HCT116 (cell line): ENCODE measurements around the gene MRPL37. TPM values are rescaled to one million over a fixed set of nuclear protein-coding genes. Genes with fewer than 3 reads are reported as not detected.

Experiments
- ATAC-seq: fragments of 200-7000 bp; cut with Tn5 transposase; 2 replicates; pipeline ENCODE4 v1.9.1; 2020; ENCODE audit warnings: mild to moderate bottlenecking, moderate library complexity
- BruUV-seq: library from RNA; stranded (reverse); fragments of 400-500 nt; replicated peaks from 2 replicates; lab custom pipeline; 2021; lab: Mats Ljungman, UMichigan
- CTCF ChIA-PET: fragments of 300-600 bp; sonication (Branson Sonifier 250); formaldehyde crosslinking; loops from one replicate; lab custom pipeline; 2021; ENCODE audit warnings: antibody characterized with exemption; lab: Charles Lee
- POLR2A ChIA-PET: fragments of 300-600, 350-600 bp; sonication (Branson Sonifier 250); formaldehyde crosslinking; loops from one replicate; lab custom pipeline; 2021; ENCODE audit warnings: antibody characterized with exemption; lab: Charles Lee
- RAD21 ChIA-PET, 2 experiments: fragments of 300-600 bp; sonication (Branson Sonifier 250); formaldehyde crosslinking; loops; one replicate each; lab custom pipeline; 2023; ENCODE audit warnings: low total read pairs in 2 of 2; ENCODE audit not compliant: uncharacterized antibody in 2 of 2, unreplicated experiment in 2 of 2, low non-redundant PET in 1 of 2; lab: Charles Lee
- DNase-seq: peaks from one replicate; pipeline ENCODE4 v3.0.0-alpha.2; 2010; ENCODE audit warnings: low read depth, low spot score
- H2AFZ ChIP-seq: fragments of 200-600 bp; shearing (Covaris generic), sonication (generic); 2 replicates; pipeline ENCODE4 v1.6.1; 2017; ENCODE audit warnings: low read depth, mixed run types, mixed read lengths, antibody characterized with exemption, low read length; ENCODE audit not compliant: poor library complexity, severe bottlenecking
- H3K27ac ChIP-seq: 2 replicates; pipeline ENCODE4 v1.5.1; 2012; ENCODE audit warnings: low read depth, low read length
- H3K27me3 ChIP-seq: fragments of 200-600 bp; sonication (generic); 2 replicates; pipeline ENCODE4 v1.6.1; 2016; ENCODE audit warnings: mixed run types, low read length, mixed read lengths; ENCODE audit not compliant: insufficient read depth
- H3K36me3 ChIP-seq, 2 experiments: fragments of 200-500 bp in 1 of 2; fragments of 200-600 bp in 1 of 2; sonication (Bioruptor generic) in 1 of 2; sonication (generic) in 1 of 2; 2 replicates each; pipeline versions ENCODE4 v1.5.1 to v1.6.1; 2014 to 2016; ENCODE audit warnings: low read length in 2 of 2, inconsistent platforms in 1 of 2, mixed read lengths in 1 of 2, mixed run types in 1 of 2; ENCODE audit not compliant: insufficient read depth in 2 of 2, control insufficient read depth in 1 of 2
- H3K4me1 ChIP-seq, 2 experiments: fragments of 200-600 bp in 1 of 2; sonication (generic) in 1 of 2; 2 replicates each; pipeline versions ENCODE4 v1.5.1 to v1.6.1; 2012 to 2017; ENCODE audit warnings: low read length in 2 of 2, inconsistent platforms in 1 of 2, mild to moderate bottlenecking in 1 of 2, mixed read lengths in 1 of 2, mixed run types in 1 of 2, moderate library complexity in 1 of 2; ENCODE audit not compliant: insufficient read depth in 2 of 2, control insufficient read depth in 1 of 2
- H3K4me2 ChIP-seq: fragments of 200-600 bp; sonication (generic); 2 replicates; pipeline ENCODE4 v1.6.1; 2017; ENCODE audit warnings: mixed run types, low read length, mixed read lengths
- H3K4me3 ChIP-seq, 2 experiments: fragments of 200-600 bp in 1 of 2; sonication (generic) in 1 of 2; replicated peaks in 1 of 2; 2 replicates each; pipeline ENCODE4 v1.5.1; 2011 to 2016; ENCODE audit warnings: low read length in 2 of 2, control low read depth in 1 of 2, low read depth in 1 of 2, mild to moderate bottlenecking in 1 of 2, mixed read lengths in 1 of 2, mixed run types in 1 of 2
- H3K79me2 ChIP-seq: fragments of 200-600 bp; sonication (generic); 2 replicates; pipeline ENCODE4 v1.6.1; 2017; ENCODE audit warnings: mild to moderate bottlenecking, mixed run types, low read length, moderate library complexity, mixed read lengths; ENCODE audit not compliant: insufficient read depth
- H3K9ac ChIP-seq: fragments of 200-600 bp; sonication (generic); 2 replicates; pipeline ENCODE4 v1.6.1; 2016; ENCODE audit warnings: low read length, mixed read lengths
- H3K9me2 ChIP-seq: fragments of 200-600 bp; sonication (generic), shearing (Covaris generic); 2 replicates; pipeline ENCODE4 v1.6.1; 2017; ENCODE audit warnings: mixed run types, mild to moderate bottlenecking, moderate library complexity; ENCODE audit not compliant: insufficient read depth
- H3K9me3 ChIP-seq, 2 experiments: fragments of 200-500 bp in 1 of 2; fragments of 200-600 bp in 1 of 2; sonication (Bioruptor generic) in 1 of 2; sonication (generic) in 1 of 2; 2 replicates each; pipeline ENCODE4 v1.6.1; 2014 to 2017; ENCODE audit warnings: low read length in 2 of 2, mixed read lengths in 2 of 2, inconsistent platforms in 1 of 2, low read depth in 1 of 2, mild to moderate bottlenecking in 1 of 2, mixed run types in 1 of 2, moderate library complexity in 1 of 2; ENCODE audit not compliant: control insufficient read depth in 1 of 2, insufficient read depth in 1 of 2
- H4K20me1 ChIP-seq: fragments of 200-600 bp; sonication (generic), shearing (Covaris generic); 2 replicates; pipeline ENCODE4 v1.6.1; 2017; ENCODE audit warnings: mixed run types, mild to moderate bottlenecking, moderate library complexity; ENCODE audit not compliant: insufficient read depth
- ATF3 ChIP-seq: IDR thresholded peaks from 2 replicates; pipeline ENCODE4 v1.6.1; 2012
- CEBPB ChIP-seq: IDR thresholded peaks from 2 replicates; pipeline ENCODE4 v1.6.1; 2012; ENCODE audit warnings: low read depth
- CTCF ChIP-seq, 3 experiments: fragments of 200-600 bp in 1 of 3; sonication (generic) in 1 of 3; IDR thresholded peaks in 2 of 3; conservative IDR thresholded peaks in 1 of 3; 2 replicates each; pipeline ENCODE4 v1.5.1; 2012 to 2017; ENCODE audit warnings: low read depth in 2 of 3, low read length in 2 of 3, antibody characterized with exemption in 1 of 3, borderline replicate concordance in 1 of 3, control low read depth in 1 of 3, mild to moderate bottlenecking in 1 of 3, mixed read lengths in 1 of 3, mixed run types in 1 of 3, moderate library complexity in 1 of 3; ENCODE audit not compliant: insufficient read depth in 1 of 3
- EGR1 ChIP-seq: IDR thresholded peaks from 2 replicates; pipeline ENCODE4 v1.6.1; 2012; ENCODE audit warnings: low read depth
- ELF1 ChIP-seq: IDR thresholded peaks from 2 replicates; pipeline ENCODE4 v1.6.1; 2012; ENCODE audit warnings: low read depth, borderline replicate concordance
- EZH2 ChIP-seq: fragments of 200-600 bp; sonication (generic); IDR thresholded peaks from 2 replicates; pipeline ENCODE4 v1.6.1; 2017; ENCODE audit warnings: antibody characterized with exemption, mixed run types
- EZH2phosphoT487 ChIP-seq: fragments of 200-600 bp; IDR thresholded peaks from 2 replicates; pipeline ENCODE4 v1.6.1; 2018; ENCODE audit warnings: antibody characterized with exemption, borderline replicate concordance
- FOSL1 ChIP-seq: IDR thresholded peaks from 2 replicates; pipeline ENCODE4 v1.6.1; 2012; ENCODE audit warnings: low read depth
- MAX ChIP-seq: IDR thresholded peaks from 2 replicates; pipeline ENCODE4 v1.6.1; 2012
- POLR2A ChIP-seq: IDR thresholded peaks from 2 replicates; pipeline ENCODE4 v1.7.0; 2011; ENCODE audit warnings: borderline replicate concordance; ENCODE audit not compliant: insufficient read depth, insufficient read length; ENCODE audit errors: extremely low read depth
- POLR2AphosphoS5 ChIP-seq: IDR thresholded peaks from 2 replicates; pipeline ENCODE4 v1.6.1; 2011; ENCODE audit warnings: mild to moderate bottlenecking, low read depth, low read length, moderate library complexity
- RAD21 ChIP-seq: IDR thresholded peaks from 2 replicates; pipeline ENCODE4 v1.6.1; 2012; ENCODE audit warnings: low read depth, mild to moderate bottlenecking
- REST ChIP-seq: IDR thresholded peaks from 2 replicates; pipeline ENCODE4 v1.6.1; 2012; ENCODE audit warnings: low read depth
- SP1 ChIP-seq: IDR thresholded peaks from 2 replicates; pipeline ENCODE4 v1.6.1; 2012; ENCODE audit warnings: low read depth
- SRF ChIP-seq: IDR thresholded peaks from 2 replicates; pipeline ENCODE4 v1.6.1; 2012; ENCODE audit warnings: low read depth
- TCF7L2 ChIP-seq: IDR thresholded peaks from 2 replicates; pipeline ENCODE4 v1.7.0; 2011; ENCODE audit warnings: borderline replicate concordance, inconsistent platforms; ENCODE audit not compliant: insufficient read depth, insufficient read length; ENCODE audit errors: extremely low read depth
- YY1 ChIP-seq: IDR thresholded peaks from 2 replicates; pipeline ENCODE4 v1.6.1; 2011; ENCODE audit warnings: low read length, low read depth, moderate library complexity, mild to moderate bottlenecking; ENCODE audit not compliant: insufficient replicate concordance; ENCODE audit errors: extremely low read depth
- ZBTB33 ChIP-seq: IDR thresholded peaks from 2 replicates; pipeline ENCODE4 v1.6.1; 2011; ENCODE audit warnings: mild to moderate bottlenecking, low read length, moderate library complexity; ENCODE audit not compliant: insufficient replicate concordance; ENCODE audit errors: extremely low read depth
- intact Hi-C: fragments of 100-400 bp; cut with micrococcal nuclease; formaldehyde crosslinking; loops from 2 replicates; pipeline ENCODE4 v1.10.0; 2022
- total RNA-seq: library from RNA; stranded (reverse); gene quantifications from one replicate; pipeline ENCODE4 v1.2.1, GENCODE V29; 2021; ENCODE audit not compliant: unreplicated experiment

Gene MRPL37
- total RNA-seq, 1 experiment from 2014 or later = 132 TPM

GRCh38 chr1:54224233-54224632 lies 24.3 kb downstream of the MRPL37 start:
- BruUV-seq = no TSS peak
- ChIA-PET CTCF (no interaction called here), POLR2A (no interaction called here), RAD21 (no interaction called here)
- H3K4me3 ChIP-seq = no peak overlapping the region
- DNase-seq (no peak), ATAC-seq (no peak)
- H3K79me2 ChIP-seq = no peaks in the 10 kb centered on the region
- no peak overlapping the region for H2AFZ ChIP-seq
- no peaks in the 10 kb centered on the region for H4K20me1 ChIP-seq
- no peaks in the 10 kb centered on the region for H3K9me2 ChIP-seq
- intact Hi-C loops = no loop called here
- H3K27ac ChIP-seq = no peak overlapping the region
- H3K9me3 ChIP-seq = no peaks in the 10 kb centered on the region
- H3K4me1 ChIP-seq = peaks cover 15 to 27% of the 10 kb centered on the region in 2 experiments
- H3K9ac ChIP-seq = no peak overlapping the region
- peaks cover 0 to 3% of the 10 kb centered on the region in 2 experiments; a peak in 2 of 4 replicates for H3K36me3 ChIP-seq
- TF ChIP-seq EZH2phosphoT487 (no peak), POLR2AphosphoS5 (no peak), MAX (no peak), CEBPB (no peak), POLR2A (no peak), SP1 (no peak), TCF7L2 (no peak), CTCF (IDR thresholded peaks at IDR 0.05 in 2 of 3, conservative IDR thresholded peaks at IDR 0.05 in 1 of 3; ENCODE audit: borderline replicate concordance in 1 of 3, insufficient read depth in 1 of 3, low read depth in 2 of 3, low read length in 2 of 3) (no peak), ZBTB33 (no peak), RAD21 (no peak), ELF1 (no peak), FOSL1 (no peak), ATF3 (no peak), REST (no peak), EGR1 (no peak), EZH2 (no peak), SRF (no peak), YY1 (no peak)
- H3K27me3 ChIP-seq = no peaks in the 10 kb centered on the region
- H3K4me2 ChIP-seq = no peak overlapping the region
